ENCODE measurements around the gene GPR35.

The GPR35 gene

DNA sequence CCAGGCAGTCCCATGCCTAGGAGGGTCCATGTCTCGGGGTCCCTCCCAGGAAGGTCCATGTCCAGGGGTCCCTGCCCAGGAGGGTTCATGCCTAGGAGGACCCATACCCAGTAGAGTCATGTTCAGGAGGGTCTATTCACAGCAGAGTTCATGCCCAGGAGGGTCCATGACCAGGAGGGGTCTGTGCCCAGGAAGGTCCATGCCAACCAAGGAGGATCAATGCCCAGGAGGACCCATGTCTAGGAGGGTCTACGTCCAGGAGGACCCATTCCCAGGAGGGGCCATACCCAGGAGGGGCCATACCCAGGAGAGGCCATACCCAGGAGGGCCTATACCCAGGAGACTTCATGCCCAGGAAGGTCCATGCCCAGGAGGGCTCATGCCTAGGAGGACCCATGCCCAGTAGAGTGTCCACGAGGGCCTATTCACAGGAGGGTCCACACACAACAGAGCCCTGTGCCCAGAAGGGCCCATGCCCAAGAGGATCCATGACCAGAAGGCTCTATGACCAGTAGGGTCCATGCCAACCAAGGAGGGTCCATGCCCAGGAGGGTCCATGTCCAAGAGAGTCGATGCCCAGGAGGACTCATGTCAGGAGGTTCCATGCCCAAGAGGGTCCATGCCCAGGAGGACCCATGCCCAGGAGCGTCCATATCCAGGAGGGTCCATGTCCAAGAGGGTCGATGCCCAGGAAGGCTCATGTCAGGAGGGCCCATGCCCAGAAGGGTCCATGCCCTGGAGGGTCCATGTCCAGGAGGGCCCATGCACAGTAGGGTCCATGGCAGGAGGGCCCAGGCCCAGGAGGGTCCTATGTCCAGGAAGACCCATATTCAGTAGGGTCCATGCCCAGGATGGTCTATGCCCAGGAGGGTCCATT is 10.1 kb downstream of the GPR35 start:
- Histone ChIP-seq H3K27me3 (ENCODE audit: insufficient read depth, poor library complexity, severe bottlenecking) (peaks cover 3% of the 10 kb centered on the region), H3K4me1 (ENCODE audit: insufficient read depth, poor library complexity, severe bottlenecking) (no peaks in the 10 kb centered on the region), H3K9me3 (ENCODE audit: severe bottlenecking) (peaks cover 8% of the 10 kb centered on the region), H3K36me3 (ENCODE audit: low read depth) (no peaks in the 10 kb centered on the region), H3K27ac (ENCODE audit: poor library complexity, severe bottlenecking) (no peak overlapping the region), H3K4me3 (ENCODE audit: severe bottlenecking) (no peak overlapping the region)
- DNase-seq (ENCODE audit: low spot score) (no peak), ATAC-seq (ENCODE audit: low read depth) (no peak)
- TF ChIP-seq, protein P1, sequence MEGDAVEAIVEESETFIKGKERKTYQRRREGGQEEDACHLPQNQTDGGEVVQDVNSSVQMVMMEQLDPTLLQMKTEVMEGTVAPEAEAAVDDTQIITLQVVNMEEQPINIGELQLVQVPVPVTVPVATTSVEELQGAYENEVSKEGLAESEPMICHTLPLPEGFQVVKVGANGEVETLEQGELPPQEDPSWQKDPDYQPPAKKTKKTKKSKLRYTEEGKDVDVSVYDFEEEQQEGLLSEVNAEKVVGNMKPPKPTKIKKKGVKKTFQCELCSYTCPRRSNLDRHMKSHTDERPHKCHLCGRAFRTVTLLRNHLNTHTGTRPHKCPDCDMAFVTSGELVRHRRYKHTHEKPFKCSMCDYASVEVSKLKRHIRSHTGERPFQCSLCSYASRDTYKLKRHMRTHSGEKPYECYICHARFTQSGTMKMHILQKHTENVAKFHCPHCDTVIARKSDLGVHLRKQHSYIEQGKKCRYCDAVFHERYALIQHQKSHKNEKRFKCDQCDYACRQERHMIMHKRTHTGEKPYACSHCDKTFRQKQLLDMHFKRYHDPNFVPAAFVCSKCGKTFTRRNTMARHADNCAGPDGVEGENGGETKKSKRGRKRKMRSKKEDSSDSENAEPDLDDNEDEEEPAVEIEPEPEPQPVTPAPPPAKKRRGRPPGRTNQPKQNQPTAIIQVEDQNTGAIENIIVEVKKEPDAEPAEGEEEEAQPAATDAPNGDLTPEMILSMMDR (IDR thresholded peaks at IDR 0.05; ENCODE audit: poor library complexity, severe bottlenecking), result no peak

DNA sequence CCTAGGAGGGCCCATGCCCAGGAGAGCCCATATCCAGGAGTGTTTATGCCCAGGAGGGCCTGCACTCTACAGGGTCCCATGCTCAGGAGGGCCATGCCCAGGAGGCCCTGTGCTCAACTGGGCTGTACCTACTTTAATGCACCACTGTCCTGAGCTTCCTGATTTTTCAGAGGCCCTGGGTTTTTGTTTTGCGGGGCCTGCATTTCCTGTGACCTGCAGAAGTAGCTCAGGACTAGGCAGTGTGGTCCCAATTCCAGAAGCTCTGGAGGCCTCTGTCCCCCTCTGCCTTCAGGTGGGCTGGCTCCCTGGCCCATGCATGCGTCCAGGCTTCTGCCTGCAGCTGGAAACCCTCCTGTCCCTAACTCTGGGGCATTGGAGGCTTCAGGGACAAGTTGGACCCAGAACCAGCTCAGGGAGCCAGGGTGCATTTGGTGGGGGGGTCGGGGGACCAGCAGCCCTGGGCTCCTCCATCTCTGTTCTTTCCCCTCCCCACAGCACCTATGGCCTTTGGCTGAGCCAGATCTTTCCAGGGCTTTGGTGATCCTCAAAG is 10.8 kb downstream of the GPR35 start:
- H3K27me3 ChIP-seq (ENCODE audit: insufficient read depth, poor library complexity, severe bottlenecking), result peaks cover 3% of the 10 kb centered on the region
- no peak overlapping the region for H3K4me3 ChIP-seq (ENCODE audit: severe bottlenecking)
- peaks cover 8% of the 10 kb centered on the region for H3K9me3 ChIP-seq (ENCODE audit: severe bottlenecking)
- TF ChIP-seq, protein P1 (IDR thresholded peaks at IDR 0.05; ENCODE audit: poor library complexity, severe bottlenecking), result no peak
- no peak for DNase-seq (ENCODE audit: low spot score)
- no peak overlapping the region for H3K27ac ChIP-seq (ENCODE audit: poor library complexity, severe bottlenecking)
- H3K4me1 ChIP-seq (ENCODE audit: insufficient read depth, poor library complexity, severe bottlenecking), result no peaks in the 10 kb centered on the region
- ATAC-seq (ENCODE audit: low read depth), result no peak
- H3K36me3 ChIP-seq (ENCODE audit: low read depth), result no peaks in the 10 kb centered on the region

DNA sequence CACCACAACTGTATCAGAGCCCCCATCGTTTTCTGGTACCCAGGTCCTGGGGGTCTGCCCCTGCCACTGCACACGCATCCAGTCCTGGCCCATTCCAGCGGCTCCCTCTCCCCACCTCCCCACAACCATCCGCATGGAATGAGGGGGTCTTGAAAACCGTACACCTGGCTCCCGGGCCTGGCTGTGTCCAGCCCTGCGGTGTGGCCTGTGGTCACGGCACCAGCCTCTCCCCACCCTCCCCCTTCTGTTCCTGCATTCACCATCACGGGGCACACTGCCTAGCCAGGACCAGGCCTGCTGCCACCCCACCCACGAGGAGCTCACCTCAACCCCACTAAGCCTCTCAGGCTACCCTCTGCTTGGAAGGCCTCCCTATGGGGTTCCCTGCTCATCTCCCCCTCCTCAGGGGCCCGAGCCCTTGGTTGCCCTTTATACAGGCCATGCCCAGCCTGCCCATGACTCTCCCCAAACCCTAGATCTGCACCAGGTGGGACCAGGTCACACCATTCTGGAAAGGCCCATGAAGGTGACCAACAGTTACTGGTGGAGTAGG is 11.4 kb downstream of the GPR35 start:
- Histone ChIP-seq H3K9me3 (ENCODE audit: severe bottlenecking) (peaks cover 8% of the 10 kb centered on the region), H3K36me3 (ENCODE audit: low read depth) (no peaks in the 10 kb centered on the region), H3K27ac (ENCODE audit: poor library complexity, severe bottlenecking) (no peak overlapping the region), H3K27me3 (ENCODE audit: insufficient read depth, poor library complexity, severe bottlenecking) (peaks cover 3% of the 10 kb centered on the region), H3K4me1 (ENCODE audit: insufficient read depth, poor library complexity, severe bottlenecking) (no peaks in the 10 kb centered on the region), H3K4me3 (ENCODE audit: severe bottlenecking) (no peak overlapping the region)
- DNase-seq (ENCODE audit: low spot score) (no peak), ATAC-seq (ENCODE audit: low read depth) (no peak)
- TF ChIP-seq, protein P1 (IDR thresholded peaks at IDR 0.05; ENCODE audit: poor library complexity, severe bottlenecking), result no peak

DNA sequence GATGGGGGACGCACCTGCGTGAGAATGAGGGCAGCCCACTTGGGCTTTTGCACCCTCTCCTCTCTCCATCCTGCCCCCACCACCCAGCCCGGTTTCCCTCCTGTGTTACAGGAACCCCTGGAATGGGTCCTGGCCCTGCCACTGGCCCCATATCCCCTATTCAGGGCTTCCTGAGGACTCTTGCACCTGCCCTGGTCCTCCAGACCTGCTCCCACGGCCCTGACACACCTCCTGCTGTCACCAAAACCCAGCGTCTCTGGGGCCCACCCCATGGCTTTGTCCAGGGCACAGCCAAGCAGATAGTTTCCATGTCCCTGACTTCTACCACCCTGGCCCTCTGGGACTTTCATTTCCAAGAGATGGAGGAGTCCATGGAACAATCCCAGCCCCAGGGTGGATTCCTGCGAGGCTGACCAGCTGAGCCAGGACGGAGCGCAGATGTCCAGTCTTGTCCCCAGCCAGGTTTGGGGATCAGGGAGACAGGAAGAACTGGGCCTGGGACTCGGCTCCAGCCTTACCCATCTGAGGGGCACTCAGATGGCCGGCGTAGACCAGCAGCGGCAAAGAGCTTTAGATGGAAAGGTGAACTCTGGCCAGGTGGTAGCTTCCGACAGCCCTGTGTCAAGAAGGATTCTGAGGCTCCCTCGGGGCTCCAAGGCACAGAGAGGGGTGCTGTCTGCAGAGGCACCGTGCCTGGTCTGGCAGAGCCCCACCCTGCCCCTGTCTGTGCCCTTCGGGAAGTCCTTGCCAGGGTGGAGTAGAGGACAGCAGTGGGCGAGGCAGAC is 12.0 kb downstream of the GPR35 start:
- TF ChIP-seq, protein P1 (IDR thresholded peaks at IDR 0.05; ENCODE audit: poor library complexity, severe bottlenecking), result no peak
- H3K27me3 ChIP-seq (ENCODE audit: insufficient read depth, poor library complexity, severe bottlenecking), result peaks cover 3% of the 10 kb centered on the region
- H3K36me3 ChIP-seq (ENCODE audit: low read depth), result no peaks in the 10 kb centered on the region
- no peaks in the 10 kb centered on the region for H3K4me1 ChIP-seq (ENCODE audit: insufficient read depth, poor library complexity, severe bottlenecking)
- peaks cover 8% of the 10 kb centered on the region for H3K9me3 ChIP-seq (ENCODE audit: severe bottlenecking)
- no peak for DNase-seq (ENCODE audit: low spot score)
- no peak overlapping the region for H3K27ac ChIP-seq (ENCODE audit: poor library complexity, severe bottlenecking)
- H3K4me3 ChIP-seq (ENCODE audit: severe bottlenecking), result no peak overlapping the region
- ATAC-seq (ENCODE audit: low read depth), result no peak

Data from RWPE2 (cell line).